Stimulated activated CD4-positive, alpha-beta T cell treated with anti-CD3 and anti-CD28 coated beads, TNF-alpha, amount 100 ng/mL, for 24 hours (primary cell): ENCODE results near the gene AHI1.

Source experiments
- DNase-seq, 3 experiments: peaks; one replicate each; pipeline ENCODE4 v3.0.0-alpha.2; 2020; ENCODE audit warnings: low read depth in 3 of 3

AHI1 gene

GRCh38 chr6:135299256-135299655 is 198.3 kb downstream of the AHI1 start:
- no peak for DNase-seq

- no peak for DNase-seq
Observed at GRCh38 chr6:135298455-135298854, 199.1 kb downstream of the AHI1 start.

- no peak for DNase-seq
Observed at GRCh38 chr6:135296715-135297114, 200.8 kb downstream of the AHI1 start.

- no peak for DNase-seq
Observed at GRCh38 chr6:135295085-135295484, 202.5 kb downstream of the AHI1 start.

- DNase-seq, result no peak
Observed at GRCh38 chr6:135291288-135292076, 206.1 kb downstream of the AHI1 start.

GRCh38 chr6:135289816-135290215 is 207.7 kb downstream of the AHI1 start:
- no peak for DNase-seq

- no peak for DNase-seq
Observed at GRCh38 chr6:135286962-135287538, 210.5 kb downstream of the AHI1 start.

GRCh38 chr6:135285165-135285564 is 212.4 kb downstream of the AHI1 start:
- no peak for DNase-seq

- DNase-seq, result no peak
Observed at GRCh38 chr6:135283926-135284325, 213.6 kb downstream of the AHI1 start.

GRCh38 chr6:135282395-135282794 is 215.1 kb downstream of the AHI1 start:
- no peak for DNase-seq

- DNase-seq, result no peak
Observed at GRCh38 chr6:135281964-135282363, 215.6 kb downstream of the AHI1 start.

GRCh38 chr6:135281227-135281626 is 216.3 kb downstream of the AHI1 start:
- DNase-seq, result no peak

- no peak for DNase-seq
Observed at GRCh38 chr6:135280375-135281136, 217.0 kb downstream of the AHI1 start.

GRCh38 chr6:135277422-135277821 is 220.1 kb downstream of the AHI1 start:
- DNase-seq, result no peak

GRCh38 chr6:135274561-135275293 is 222.8 kb downstream of the AHI1 start:
- DNase-seq, result no peak

GRCh38 chr6:135271626-135272025 is 225.9 kb downstream of the AHI1 start:
- DNase-seq, result no peak

- no peak for DNase-seq
Observed at GRCh38 chr6:135270676-135271536, 226.6 kb downstream of the AHI1 start.

- no peak for DNase-seq
Observed at GRCh38 chr6:135269481-135269891, 228.1 kb downstream of the AHI1 start.

GRCh38 chr6:135268740-135269139 is 228.8 kb downstream of the AHI1 start:
- DNase-seq, result no peak

GRCh38 chr6:135268263-135268662 is 229.3 kb downstream of the AHI1 start:
- no peak for DNase-seq

- no peak for DNase-seq
Observed at GRCh38 chr6:135267085-135267484, 230.5 kb downstream of the AHI1 start.
